ENCODE data around the gene RAP2A. TPM values are rescaled to one million over a fixed set of nuclear protein-coding genes. Genes with fewer than 3 reads are reported as not detected.

RAP2A gene
- total RNA-seq, 4 donors from 2014 or later = 10.6 to 16.0 (median 12.7) TPM

DNA sequence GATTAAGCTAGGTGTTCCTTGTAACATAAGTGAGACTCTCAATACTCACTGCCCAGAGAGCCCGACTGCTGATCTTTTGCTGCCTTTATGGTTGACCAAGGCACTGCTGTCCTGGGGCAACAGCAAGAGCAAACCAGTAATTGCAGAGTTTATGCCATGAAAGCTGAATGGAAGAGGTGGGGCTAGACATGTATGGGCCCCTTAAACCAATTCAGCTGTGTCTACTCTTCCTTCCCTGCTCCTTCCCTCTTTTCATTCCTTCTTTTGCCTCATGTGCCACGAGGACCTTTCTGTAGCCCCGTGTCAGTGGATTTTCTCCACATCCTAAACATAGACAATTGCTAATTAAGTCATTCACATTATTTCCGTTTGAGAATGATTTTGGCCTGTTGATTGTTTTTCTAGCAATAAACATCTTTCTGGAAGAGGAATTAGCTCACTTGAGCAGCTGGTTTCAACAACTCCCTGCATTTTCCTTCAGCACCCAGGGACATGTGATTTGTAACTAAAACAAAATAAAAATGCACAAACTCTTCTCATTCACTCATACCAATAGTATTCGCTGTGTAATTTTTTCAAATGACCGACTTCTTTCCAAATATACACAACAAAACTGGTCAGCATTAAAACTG, 40.5 kb downstream of the RAP2A start:
- Histone ChIP-seq H3K27me3 (no peaks in the 10 kb centered on the region), H3K27ac (no peak overlapping the region), H3K36me3 (no peaks in the 10 kb centered on the region), H3K4me1 (no peaks in the 10 kb centered on the region), H3K4me3 (no peak overlapping the region), H3K9me3 (no peaks in the 10 kb centered on the region)
- no peak for TF ChIP-seq POLR2A (IDR thresholded peaks at IDR 0.05)
- no peak for TF ChIP-seq POLR2AphosphoS5 (IDR thresholded peaks at IDR 0.05)
- no peak for TF ChIP-seq EP300 (IDR thresholded peaks at IDR 0.05)
- no peak for TF ChIP-seq CTCF (IDR thresholded peaks at IDR 0.05)
- DNase-seq (ENCODE audit: low spot score in 2 of 2) = no peak
- WGBS = 49% methylated on average over 6 of the region's 6 CpGs

- no peak for TF ChIP-seq EP300 (IDR thresholded peaks at IDR 0.05)
- no peak for TF ChIP-seq POLR2AphosphoS5 (IDR thresholded peaks at IDR 0.05)
- no peak for TF ChIP-seq CTCF (IDR thresholded peaks at IDR 0.05)
- TF ChIP-seq POLR2A (IDR thresholded peaks at IDR 0.05) = no peak
- DNase-seq (ENCODE audit: low spot score in 2 of 2) = no peak
- H3K4me3 ChIP-seq = no peak overlapping the region
- no peaks in the 10 kb centered on the region for H3K9me3 ChIP-seq
- WGBS = 60% methylated on average over 4 of the region's 4 CpGs
- H3K27ac ChIP-seq = no peak overlapping the region
- H3K27me3 ChIP-seq = no peaks in the 10 kb centered on the region
- H3K4me1 ChIP-seq = no peaks in the 10 kb centered on the region
- H3K36me3 ChIP-seq = no peaks in the 10 kb centered on the region
Measured at GRCh38 chr13:97475011-97475410, 41.0 kb downstream of the RAP2A start.

DNA sequence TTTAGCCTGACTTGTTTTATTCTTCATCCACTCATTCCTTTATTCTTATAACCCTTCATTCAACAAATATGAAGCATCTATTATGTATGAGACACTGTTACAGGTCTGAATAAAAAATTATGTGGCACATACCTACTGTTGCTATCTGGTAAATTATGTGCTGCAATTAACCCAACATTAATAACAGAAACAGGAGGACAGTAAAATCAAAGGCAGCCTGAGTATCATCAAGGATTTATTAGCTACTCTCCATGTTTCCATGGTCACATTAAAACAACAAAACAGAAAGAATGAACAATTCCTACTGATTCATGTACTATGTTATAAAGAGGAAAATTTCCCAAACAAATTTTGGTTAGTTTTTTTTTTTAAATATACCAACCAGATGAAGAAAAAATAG, 43.9 kb downstream of the RAP2A start:
- Histone ChIP-seq H3K9me3 (no peaks in the 10 kb centered on the region), H3K36me3 (no peaks in the 10 kb centered on the region), H3K27me3 (no peaks in the 10 kb centered on the region), H3K4me1 (no peaks in the 10 kb centered on the region), H3K27ac (no peak overlapping the region), H3K4me3 (no peak overlapping the region)
- no peak for DNase-seq (ENCODE audit: low spot score in 2 of 2)
- TF ChIP-seq POLR2AphosphoS5 (IDR thresholded peaks at IDR 0.05) (no peak), CTCF (IDR thresholded peaks at IDR 0.05) (no peak), POLR2A (IDR thresholded peaks at IDR 0.05) (no peak), EP300 (IDR thresholded peaks at IDR 0.05) (no peak)

- no peak for DNase-seq (ENCODE audit: low spot score in 2 of 2)
- Histone ChIP-seq H3K4me3 (no peak overlapping the region), H3K27ac (no peak overlapping the region), H3K36me3 (no peaks in the 10 kb centered on the region), H3K27me3 (no peaks in the 10 kb centered on the region), H3K9me3 (no peaks in the 10 kb centered on the region), H3K4me1 (no peaks in the 10 kb centered on the region)
- TF ChIP-seq CTCF (IDR thresholded peaks at IDR 0.05) = no peak
- TF ChIP-seq POLR2A (IDR thresholded peaks at IDR 0.05) = no peak
- TF ChIP-seq POLR2AphosphoS5 (IDR thresholded peaks at IDR 0.05) = no peak
- no peak for TF ChIP-seq EP300 (IDR thresholded peaks at IDR 0.05)
- 84% methylated on average over 2 of the region's 2 CpGs for WGBS
Measured at GRCh38 chr13:97478247-97478646, 44.3 kb downstream of the RAP2A start.

DNA sequence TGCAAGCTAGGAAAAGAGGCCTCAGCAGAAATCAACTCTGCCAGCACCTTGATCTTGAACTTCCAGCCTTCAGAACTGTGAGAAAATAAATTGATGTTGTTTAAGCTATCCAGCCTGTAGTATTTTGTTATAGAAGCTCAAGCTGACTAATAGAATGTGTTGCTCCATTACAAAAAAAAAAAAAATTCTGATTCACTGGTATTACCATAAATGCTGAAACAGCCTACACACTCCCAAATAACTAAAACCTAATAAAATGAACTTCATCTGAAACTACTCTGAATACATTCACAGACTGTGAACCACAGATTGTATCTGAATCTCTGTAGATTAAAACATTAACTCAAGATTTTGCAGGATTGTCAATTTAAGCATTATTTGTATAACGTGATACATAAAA, 49.5 kb downstream of the RAP2A start:
- no peak overlapping the region for H3K27ac ChIP-seq
- no peaks in the 10 kb centered on the region for H3K9me3 ChIP-seq
- H3K4me1 ChIP-seq = no peaks in the 10 kb centered on the region
- DNase-seq (ENCODE audit: low spot score in 2 of 2) = no peak
- no peaks in the 10 kb centered on the region for H3K27me3 ChIP-seq
- 98% methylated on average over 1 of the region's 1 CpG for WGBS
- H3K36me3 ChIP-seq = no peaks in the 10 kb centered on the region
- TF ChIP-seq POLR2AphosphoS5 (IDR thresholded peaks at IDR 0.05) (no peak), EP300 (IDR thresholded peaks at IDR 0.05) (no peak), POLR2A (IDR thresholded peaks at IDR 0.05) (no peak), CTCF (IDR thresholded peaks at IDR 0.05) (no peak)
- H3K4me3 ChIP-seq = no peak overlapping the region

All from suprapubic skin (tissue), 4 donors.